CD4-positive, alpha-beta T cell treated with Interferon gamma for 1 hour (primary cell): ENCODE results near the gene HECTD1.
"Not testable (repeated sequence)": the region's sequence is repeated elsewhere in the genome, so short reads cannot be mapped to it uniquely, and the experiment has no call there.

Experiments
- DNase-seq: peaks from one replicate; pipeline ENCODE4 v3.0.0-alpha.2; 2020

The HECTD1 gene

DNA sequence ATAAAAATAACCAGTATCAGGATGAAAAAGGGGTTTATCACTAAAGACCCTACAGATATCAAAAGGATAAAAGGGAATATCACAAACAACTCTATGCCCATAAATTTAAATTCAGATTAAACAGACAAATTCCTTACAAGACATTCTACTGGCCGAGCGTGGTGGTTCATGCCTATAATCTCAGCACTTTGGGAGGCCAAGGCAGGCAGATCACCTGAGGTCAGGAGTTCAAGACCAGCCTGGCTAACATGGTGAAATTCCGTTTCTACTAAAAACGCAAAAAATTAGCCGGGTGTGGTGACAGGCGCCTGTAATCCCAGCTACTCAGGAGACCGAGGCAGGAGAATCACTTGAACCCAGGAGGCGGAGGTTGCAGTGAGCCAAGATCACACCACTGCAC, 15.0 kb downstream of the HECTD1 start:
- DNase-seq: not testable (repeated sequence)

DNA sequence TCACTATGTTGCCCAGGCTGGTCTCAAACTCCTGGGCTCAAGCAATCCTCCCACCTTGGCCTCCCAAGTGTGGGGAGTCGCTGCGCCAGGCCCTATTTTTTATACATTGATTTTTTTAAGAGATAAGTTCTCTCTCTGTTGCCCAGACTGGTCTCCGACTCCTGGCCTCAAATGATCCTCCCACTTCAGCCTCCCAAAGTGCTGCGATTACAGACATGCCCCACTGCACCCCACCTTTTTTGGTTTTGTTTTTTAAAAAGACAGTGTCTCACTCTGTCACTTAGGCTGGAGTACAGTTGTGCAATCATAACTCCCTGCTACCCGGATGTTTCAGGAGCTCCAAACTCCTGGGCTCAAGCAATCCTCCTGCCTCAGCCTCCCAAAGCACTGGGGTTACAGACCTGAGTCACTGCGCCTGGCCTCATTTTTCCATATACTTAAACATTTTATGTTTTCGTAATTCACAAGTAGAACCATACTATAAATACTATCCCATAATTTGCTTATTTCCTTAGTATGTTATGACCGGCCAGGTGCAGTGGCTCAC, 16.8 kb downstream of the HECTD1 start:
- no peak for DNase-seq

DNA sequence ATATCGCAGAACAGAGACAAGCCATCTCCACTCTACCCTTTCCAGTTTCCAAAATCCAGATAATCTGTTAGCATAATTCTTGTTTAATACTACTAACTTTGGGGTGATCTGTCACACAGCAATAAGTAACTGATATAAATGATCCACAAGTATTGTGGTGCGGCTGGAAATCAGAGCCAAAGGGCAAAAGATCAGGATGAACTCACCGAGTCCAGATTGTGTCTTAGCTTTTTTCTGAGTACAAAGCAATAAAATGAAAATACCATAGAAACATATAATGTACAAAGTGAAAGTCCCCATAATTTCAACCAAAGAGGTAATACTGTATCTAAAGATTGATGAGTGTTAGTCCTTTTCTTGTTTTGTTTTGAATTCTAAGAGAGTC, 17.4 kb downstream of the HECTD1 start:
- DNase-seq: no peak

DNA sequence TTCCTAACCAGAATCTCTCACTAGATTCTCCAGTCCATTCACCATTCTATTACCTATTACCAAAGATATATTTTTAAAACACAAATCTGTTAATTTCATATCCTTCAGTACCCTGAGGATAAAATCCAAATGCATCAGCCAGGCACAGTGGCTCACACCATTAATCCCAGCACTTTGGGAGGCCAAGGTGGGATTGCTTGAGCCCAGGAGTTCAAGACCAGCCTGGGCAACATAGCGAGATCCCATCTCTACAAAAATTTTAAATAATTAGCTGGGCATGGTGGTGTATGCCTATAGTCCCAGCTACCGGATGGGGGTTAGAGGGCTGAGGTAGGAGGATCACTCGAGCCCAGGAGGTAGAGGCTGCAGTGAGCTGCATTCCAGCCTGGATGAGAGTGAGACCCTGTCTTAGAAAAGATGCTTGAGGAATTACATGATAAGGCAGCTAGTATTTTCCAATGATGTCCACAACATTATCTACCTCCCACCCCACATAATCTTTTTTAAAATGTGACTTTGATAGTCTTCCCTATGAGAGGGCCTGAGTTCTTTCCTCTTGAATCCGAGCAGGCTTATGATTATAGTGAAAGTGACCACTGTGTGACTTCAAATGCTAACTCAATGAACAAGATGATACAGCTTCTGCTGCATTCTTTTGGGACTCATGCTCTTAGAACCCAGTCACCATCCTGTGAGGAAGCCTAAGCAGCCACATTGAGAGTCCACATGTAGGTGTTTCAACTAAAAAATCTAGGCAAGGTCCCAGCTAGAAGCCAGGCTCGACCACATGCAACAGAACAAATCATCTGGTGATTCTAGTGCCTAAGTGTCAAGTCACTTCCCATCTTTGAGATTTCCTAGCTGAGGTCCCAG, 18.0 kb downstream of the HECTD1 start:
- no peak for DNase-seq

DNA sequence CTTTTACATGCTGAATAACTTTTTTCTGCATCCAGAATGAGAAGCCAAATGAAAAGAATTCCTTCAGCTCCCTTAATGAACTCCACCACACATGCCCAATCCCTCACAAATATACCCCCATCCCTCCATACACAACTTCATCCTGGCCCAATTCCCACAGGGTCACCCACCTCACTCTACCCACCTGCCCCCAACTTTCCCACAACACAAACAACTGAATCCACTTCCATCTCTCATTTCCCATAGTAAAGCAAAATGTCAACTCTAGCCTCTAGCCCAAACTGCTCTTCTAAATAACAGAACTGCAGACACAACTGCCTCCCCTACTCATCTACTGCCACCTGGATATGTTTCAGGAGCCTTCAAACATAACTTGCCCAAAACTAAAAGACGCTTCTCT, 18.8 kb downstream of the HECTD1 start:
- DNase-seq: no peak

DNA sequence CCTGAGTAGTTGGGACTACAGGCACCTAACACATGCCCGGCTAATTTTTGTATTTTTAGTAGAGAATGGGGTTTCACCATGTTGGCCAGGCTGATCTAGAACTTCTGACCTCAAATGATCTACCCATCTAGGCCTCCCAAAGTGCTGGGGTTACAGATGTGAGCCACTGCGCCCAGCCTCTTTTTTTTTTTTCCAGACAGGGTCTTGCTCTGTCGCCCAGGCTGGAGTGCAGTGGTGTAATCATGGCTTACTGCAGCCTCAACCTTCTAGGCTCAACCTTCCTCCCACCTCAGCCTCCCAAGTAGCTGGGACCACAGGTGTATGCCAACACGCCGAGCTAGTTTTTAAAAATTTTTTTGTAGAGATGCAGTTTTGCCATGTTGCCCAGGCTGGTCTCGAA, 25.6 kb downstream of the HECTD1 start:
- not testable (repeated sequence) for DNase-seq

DNA sequence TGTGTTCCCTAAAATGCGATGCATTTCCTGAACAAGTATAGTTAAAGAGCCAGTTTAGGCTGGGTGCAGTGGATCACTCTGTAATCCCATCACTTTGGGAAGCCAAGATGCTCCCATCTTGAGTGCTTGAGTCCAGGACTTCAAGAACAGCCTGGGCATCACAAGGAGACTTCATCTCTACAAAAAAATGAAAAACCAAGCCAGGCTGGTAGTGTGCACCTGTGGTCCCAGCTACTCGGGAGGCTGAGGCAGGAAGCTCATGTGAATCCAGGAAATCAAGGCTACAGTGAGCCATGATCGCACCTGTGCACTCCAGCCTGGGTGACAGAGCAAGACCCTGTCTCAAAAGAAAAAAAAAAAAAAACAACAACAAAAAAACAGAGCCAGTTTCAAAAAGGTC, 26.3 kb downstream of the HECTD1 start:
- no peak for DNase-seq

DNA sequence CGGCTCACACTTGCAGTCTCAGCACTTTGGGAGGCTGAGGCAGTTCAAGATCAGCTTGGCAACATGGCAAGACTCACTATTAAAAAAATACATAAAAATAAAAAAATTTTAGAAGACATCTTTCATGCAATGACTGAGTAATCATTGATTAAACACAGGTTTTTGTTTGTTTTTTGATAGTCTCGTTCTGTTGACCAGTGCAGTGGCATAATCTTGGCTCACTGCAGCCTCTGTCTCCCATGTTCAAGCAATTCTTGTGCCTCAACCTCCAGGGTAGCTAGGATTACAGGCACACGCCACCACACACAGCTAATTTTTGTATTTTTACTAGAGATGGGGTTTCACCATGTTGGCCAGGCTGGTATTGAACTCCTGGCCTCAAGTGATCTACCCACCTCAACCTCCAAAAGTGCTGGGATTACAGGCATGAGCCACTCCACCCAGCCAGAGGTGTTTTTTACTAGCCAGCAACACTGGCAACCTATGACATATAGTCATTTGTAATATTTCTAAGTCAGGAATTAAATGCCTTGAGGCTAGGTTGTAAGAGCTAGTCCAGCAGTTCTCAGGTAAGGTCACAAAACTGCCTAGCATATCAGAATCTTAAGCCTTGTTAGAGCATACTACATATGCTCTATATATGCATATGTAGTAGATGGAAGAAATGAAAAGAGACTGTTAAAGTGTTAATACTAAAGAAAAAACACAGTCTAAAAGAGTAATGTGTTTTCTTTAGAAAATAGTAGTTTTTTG, 27.1 kb downstream of the HECTD1 start:
- DNase-seq: no peak

DNA sequence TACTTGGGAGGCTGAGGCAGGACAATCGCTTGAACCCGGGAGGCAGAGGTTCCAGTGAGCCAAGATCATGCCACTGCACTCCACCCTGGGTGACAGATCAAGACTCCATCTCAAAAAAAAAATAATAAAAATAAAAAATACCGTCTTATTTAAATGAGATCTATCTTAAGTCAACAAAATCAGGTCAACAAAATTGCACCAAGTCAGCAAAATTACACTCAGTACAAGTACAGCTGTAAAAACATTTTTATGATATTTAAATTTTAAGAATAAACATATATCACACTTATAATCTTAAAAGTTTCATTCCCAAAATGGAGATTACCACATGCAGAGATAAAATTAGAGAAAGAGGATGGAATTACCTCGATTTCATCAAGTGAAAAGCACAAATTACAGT, 33.2 kb downstream of the HECTD1 start:
- no peak for DNase-seq

DNA sequence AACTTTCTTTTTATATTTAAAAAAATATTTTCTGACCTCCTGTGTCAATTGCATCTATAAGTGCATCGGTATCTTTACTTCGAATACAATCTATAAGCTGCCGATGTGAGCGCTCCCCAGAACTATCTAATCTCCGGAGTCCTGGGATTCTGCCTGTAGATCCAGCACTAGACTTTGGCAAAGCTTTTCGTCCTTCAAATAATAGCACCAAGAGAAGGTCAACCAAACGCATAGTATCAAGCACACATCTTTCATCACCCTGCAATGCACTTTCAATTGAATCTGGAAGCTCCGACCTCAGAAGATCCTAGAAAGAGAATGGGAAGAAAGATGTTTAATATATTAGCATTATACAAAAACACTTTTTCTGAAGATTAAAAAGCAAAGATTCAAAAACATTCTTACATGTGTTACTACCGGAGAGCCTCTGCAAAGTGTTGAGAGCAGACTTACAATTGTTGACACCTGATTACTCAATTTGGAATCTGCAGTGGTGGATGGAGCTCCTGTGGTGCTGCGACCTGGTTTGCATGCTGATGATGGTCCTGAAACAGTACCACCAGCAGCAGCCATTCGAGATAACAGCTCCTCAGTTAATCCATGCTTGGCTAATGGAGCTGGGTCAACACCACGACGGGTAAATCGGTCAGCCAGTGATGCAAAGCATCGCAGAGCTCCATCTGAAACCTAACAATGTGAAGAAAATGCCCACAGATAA, 34.3 kb downstream of the HECTD1 start:
- DNase-seq: no peak

DNA sequence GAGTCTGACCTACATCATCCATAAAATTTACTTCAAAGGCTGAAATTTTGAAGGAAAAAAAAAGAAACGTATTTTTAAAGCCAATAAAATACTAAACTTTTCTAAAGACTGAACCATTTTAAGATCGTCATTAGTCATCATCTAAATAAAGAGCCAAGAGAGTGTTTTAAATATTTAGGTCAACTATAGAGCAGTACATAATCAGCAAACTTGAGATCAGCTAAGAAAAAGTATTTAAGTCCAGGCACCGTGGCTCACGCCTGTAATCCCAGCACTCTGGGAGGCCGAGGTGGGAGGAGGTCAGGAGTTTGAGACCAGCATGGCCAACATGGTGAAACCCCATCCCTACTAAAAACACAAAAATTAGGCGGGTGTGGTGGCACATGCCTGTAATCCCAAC, 35.5 kb downstream of the HECTD1 start:
- no peak for DNase-seq

DNA sequence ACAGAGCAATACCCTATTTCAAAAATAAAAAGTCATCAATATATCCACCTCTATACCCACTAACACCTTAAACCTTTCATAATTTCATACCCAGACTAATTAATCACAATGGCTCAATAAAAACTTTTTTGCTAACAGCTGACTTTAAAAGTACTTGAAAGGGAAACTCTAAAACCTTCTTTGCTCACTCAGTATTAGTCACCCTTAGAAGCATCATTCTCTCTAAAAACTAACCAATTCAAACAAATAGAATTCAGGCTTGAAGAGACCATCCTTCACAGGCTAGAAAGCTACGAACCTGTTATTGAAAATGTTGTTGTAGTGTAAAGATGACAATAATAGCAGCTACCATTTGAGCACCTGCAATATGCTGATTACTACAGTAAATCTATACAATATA, 37.2 kb downstream of the HECTD1 start:
- no peak for DNase-seq

DNA sequence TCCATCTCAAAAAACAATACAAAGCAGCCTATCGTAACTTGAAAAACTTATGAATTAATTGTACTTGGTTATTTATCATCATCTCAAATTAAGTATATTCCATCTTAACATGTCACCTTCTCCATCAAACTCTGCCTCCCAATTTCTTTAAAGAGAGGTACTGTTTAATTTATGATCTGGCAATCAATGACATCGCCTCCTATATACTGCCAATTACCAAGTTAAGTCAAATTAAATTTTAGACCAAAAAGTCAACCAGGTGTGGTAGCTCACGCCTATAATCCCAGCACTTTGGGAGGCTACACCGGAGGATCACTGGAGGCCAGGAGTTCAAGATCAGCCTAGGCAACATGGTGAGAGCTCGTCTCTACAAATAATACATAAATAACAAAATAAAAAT, 37.7 kb downstream of the HECTD1 start:
- DNase-seq: no peak

DNA sequence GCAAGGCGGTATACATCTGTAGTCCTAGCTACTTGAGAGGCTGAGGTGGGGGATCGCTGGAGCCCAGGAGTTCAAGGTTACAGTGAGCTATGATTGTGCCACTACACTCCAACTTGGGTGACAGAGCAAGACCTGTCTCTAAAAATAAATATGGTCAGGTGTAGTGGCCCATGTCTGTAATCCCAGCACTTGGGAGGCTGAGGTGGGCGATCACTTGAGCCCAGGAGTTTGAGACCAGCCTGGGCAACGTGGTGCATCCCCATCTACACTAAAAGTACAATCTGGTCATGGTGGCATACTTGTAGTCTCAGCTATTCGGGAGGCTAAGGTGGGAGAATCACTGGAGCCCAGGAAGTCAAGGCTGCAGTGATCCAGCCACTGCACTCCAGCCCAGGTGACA, 40.6 kb downstream of the HECTD1 start:
- no peak for DNase-seq

DNA sequence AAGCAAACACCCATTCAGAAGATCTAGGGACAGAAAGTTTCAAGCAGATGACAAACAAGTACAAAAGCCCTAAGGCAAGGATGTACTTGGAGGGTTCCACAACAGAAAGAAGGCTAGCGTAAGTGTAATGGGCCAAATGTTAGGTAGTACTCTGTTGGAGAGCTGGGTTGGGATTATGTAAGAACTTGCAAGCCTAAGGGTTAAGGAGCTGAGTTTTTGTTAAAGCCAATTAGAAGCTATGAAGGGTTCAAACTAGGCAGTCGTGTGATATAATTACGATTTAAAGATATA, 41.4 kb downstream of the HECTD1 start:
- no peak for DNase-seq

DNA sequence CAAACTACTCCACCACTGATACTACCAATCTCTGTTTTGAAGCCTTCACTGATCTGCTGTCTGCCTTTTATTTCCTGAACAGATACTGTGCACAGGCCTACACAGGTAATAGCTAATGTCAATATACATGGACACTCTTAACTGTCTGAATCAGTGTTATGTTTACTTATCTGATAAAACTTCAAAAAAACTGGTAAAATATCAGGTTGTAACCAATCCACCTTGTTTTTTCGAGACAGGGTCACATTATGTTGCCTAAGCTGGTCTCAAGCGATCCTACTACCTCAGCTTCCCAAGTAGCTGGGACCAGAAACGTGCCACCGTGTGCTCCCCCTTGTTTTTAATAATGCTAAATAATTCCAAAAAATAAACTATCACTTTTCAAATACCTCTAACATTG, 43.5 kb downstream of the HECTD1 start:
- no peak for DNase-seq

DNA sequence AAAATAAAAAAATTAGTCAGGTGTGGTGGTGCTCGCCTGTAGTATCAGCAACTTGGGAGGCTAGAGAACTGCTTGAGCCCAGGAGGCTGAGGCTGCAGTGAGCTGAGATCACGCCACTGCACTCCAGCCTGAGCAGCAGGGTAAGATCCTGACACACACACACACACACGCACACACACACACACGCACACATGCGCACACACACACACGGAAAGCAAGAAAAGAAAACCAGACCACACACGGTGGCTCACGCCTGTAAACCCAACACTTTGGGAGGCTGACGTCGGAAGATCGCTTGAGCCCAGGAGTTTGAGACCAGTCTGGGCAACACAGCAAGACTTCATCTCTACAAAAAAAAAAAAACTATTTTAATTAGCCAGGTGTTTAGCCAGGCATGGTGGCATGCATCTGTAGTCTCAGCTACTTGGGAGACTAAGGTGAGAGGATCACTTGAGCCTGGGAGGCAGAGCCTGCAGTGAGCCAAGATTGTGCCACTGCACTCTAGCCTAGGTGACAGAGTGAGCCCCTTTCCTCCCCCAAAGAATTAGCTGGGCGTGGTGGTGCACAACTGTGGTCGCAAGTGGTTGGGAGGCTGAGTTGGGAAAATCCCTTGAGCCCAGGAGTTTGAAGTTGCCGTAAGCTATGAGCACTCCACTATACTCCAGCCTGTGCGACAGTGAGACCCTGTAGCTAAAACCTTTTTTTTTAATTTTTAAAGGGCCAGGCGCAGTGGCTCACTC, 44.5 kb downstream of the HECTD1 start:
- DNase-seq: no peak

DNA sequence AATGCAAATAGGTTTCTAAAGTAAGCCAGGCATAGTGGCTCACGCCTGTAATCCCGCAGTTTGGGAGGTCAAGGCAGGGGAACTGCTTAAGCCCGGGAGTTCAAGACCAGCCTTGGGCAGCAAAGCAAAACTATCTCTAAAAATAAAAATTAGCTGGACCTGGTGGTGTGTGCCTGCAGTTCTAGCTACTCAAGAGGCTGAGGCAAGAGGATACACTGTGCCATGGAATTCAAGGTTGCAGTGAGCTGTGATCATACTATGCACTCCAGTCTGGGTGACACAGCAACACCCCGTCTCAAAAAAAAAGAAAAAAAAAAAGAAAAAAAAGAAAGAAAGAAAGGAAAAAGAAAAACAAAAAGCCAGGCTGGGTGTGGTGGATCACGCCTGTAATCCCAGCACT, 46.3 kb downstream of the HECTD1 start:
- no peak for DNase-seq

DNA sequence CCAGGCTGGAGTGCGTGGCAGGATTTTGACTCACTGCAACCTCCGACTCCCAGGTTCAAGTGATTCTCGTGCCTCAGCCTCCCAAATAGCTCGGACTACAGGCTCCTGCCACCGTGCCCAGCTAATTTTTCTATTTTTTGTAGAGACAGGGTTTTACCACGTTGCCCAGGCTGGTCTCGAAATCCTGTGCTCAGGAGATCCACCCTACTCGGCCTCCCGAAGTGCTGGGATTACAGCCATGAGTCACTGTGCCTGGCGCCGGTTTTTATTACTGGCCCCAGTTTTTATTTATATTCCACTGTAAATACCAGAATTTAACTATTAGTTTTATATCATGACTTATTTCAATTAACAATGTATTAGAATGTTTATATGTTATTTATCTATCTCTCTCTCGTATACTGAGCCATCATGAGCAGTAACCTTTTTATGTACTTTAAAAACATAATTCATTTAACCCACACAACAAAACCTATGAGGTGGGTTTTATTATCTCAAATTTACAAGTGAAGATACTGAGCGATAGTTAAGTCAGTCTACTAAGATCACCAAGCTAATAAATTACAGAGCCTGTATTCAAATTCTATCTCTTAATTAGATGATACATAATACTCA, 47.8 kb downstream of the HECTD1 start:
- no peak for DNase-seq

DNA sequence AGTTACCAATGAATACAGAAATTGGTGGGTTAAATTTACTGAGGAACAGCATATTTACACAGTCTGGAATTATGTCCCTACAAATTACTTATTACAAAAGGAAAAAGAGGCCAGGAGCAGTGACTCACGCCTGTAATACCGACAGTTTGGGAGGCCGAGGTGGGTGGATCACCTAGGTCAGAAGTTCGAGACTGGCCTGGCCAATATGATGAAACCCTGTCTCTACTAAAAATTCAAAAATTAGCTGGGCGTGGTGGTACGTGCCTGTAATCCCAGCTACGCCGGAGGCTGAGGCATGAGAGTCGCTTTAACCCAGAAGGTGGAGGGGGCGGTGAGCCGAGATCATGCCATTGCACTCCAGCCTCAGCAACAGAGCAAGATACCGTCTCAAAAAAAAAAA, 52.6 kb downstream of the HECTD1 start:
- no peak for DNase-seq

DNA sequence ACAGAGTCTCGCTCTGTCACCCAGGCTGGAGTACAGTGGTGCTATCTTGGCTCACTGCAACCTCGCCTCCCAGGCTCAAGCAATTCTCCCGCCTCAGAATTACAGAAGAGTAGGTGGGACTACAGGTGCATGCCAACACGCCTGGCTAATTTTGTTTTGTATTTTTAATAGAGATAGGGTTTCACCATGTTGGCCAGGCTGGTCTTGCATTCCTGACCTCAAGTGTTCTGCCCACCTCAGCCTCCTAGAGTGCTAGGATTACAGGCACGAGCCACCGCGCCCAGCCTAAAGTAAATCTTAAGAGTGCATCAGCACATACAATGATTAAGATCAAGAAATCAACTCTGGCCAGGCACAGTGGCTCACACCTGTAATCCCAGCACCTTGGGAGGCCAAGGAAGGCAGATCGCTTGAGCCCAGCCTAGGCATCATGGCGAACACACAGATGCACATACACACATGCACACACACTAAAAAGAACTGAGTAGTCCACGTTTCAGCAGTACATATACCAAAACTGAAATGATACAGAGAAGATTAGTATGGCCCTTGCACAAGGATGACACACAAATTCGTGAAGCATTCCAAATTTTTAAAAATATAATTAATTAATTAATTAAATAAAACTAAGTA, 65.0 kb downstream of the HECTD1 start:
- no peak for DNase-seq

DNA sequence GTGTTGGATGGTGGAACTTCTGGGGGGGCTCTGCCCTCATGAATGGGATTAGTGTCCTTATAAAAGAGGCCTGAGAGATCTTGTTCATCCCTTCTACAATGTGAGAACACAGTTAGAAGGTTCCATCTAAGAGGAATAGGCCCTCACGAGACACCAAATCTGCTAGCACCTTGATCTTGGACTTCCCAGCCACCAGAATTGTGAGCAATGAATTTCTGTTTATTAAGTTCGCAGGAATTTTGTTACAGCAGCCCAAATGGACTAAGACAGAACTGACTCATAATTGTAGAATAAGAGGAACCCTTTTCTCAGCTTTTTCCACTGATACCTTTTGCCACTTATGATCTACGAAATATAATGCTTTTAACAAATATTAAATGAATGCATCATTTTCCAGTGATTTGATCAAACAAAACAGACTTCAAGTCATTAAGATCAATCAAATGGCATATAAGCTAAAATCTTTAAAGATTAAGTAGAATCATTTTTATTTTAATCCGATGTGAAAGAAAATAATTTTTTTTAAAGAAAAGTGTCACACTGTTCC, 68.2 kb downstream of the HECTD1 start:
- no peak for DNase-seq
